Activated naive CD8-positive, alpha-beta T cell treated with anti-CD3 and anti-CD28 coated beads for 36 hours (primary cell): ENCODE data around the gene ATG13. TPM values are rescaled to one million over a fixed set of nuclear protein-coding genes. Genes with fewer than 3 reads are reported as not detected.
A peak's percentile ranks its signal among the peaks of the same experiment; 100 is the strongest.
"Not testable (repeated sequence)": the region's sequence is repeated elsewhere in the genome, so short reads cannot be mapped to it uniquely, and the experiment has no call there.

Experiments
- DNase-seq: peaks from one replicate; pipeline ENCODE4 v3.0.0; 2021
- H3K27ac Mint-ChIP-seq: one replicate; pipeline ENCODE4 v1.8.0; 2022; ENCODE audit warnings: mild to moderate bottlenecking, moderate library complexity, mixed read lengths
- H3K27me3 Mint-ChIP-seq: one replicate; pipeline ENCODE4 v1.8.0; 2022; ENCODE audit warnings: mild to moderate bottlenecking, mixed read lengths
- H3K36me3 Mint-ChIP-seq: one replicate; pipeline ENCODE4 v1.8.0; 2021; ENCODE audit warnings: mild to moderate bottlenecking, mixed read lengths
- H3K4me1 Mint-ChIP-seq: one replicate; pipeline ENCODE4 v1.8.0; 2021; ENCODE audit warnings: mixed read lengths
- H3K4me3 Mint-ChIP-seq: one replicate; pipeline ENCODE4 v1.8.0; 2022; ENCODE audit warnings: mild to moderate bottlenecking, moderate library complexity, mixed read lengths
- H3K9me3 Mint-ChIP-seq: one replicate; pipeline ENCODE4 v1.8.0; 2022; ENCODE audit warnings: mixed read lengths
- total RNA-seq, 2 experiments: library from RNA; stranded (reverse); gene quantifications; one replicate each; pipeline ENCODE4 v1.2.3, GENCODE V29; 2021

Gene ATG13
- total RNA-seq, 2 experiments from 2014 or later: 49.2 to 51.4 TPM

GRCh38 chr11:46701078-46701654 is 83.8 kb downstream of the ATG13 start:
- peaks cover 33% of the 10 kb centered on the region for H3K4me1 Mint-ChIP-seq
- peak overlapping the region; percentile 99 for H3K27ac Mint-ChIP-seq
- peak overlapping the region; percentile 99 for H3K4me3 Mint-ChIP-seq
- H3K36me3 Mint-ChIP-seq: peaks cover 11% of the 10 kb centered on the region
- no peaks in the 10 kb centered on the region for H3K27me3 Mint-ChIP-seq
- no peak for DNase-seq
- no peaks in the 10 kb centered on the region for H3K9me3 Mint-ChIP-seq

DNA sequence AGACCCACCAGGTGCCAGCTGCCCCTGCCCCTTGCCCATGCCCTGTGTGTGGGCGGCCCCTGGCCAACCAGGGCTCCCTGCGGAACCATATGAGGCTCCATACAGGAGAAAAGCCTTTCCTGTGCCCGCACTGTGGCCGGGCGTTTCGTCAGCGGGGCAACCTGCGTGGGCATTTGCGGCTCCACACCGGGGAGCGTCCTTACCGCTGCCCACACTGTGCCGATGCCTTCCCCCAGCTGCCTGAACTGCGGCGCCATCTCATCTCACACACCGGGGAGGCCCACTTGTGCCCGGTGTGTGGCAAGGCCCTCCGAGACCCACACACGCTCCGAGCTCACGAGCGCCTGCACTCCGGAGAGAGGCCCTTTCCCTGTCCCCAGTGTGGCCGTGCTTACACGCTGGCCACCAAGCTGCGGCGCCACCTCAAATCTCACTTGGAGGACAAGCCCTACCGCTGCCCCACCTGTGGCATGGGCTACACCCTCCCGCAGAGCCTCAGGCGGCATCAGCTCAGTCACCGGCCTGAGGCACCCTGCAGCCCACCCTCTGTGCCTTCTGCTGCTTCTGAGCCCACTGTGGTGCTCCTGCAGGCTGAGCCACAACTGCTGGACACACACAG is 87.8 kb downstream of the ATG13 start:
- Mint-ChIP-seq H3K4me3 (no peak overlapping the region), H3K27me3 (no peaks in the 10 kb centered on the region), H3K36me3 (peaks cover 16% of the 10 kb centered on the region), H3K4me1 (peaks cover 20% of the 10 kb centered on the region), H3K9me3 (no peaks in the 10 kb centered on the region), H3K27ac (no peak overlapping the region)
- DNase-seq: no peak

- Mint-ChIP-seq H3K4me1 (peaks cover 16% of the 10 kb centered on the region), H3K9me3 (no peaks in the 10 kb centered on the region), H3K36me3 (peaks cover 10% of the 10 kb centered on the region), H3K4me3 (no peak overlapping the region), H3K27ac (no peak overlapping the region), H3K27me3 (no peaks in the 10 kb centered on the region)
- DNase-seq: no peak
These were observed 89.5 kb downstream of the ATG13 start for GRCh38 chr11:46706886-46707285.

GRCh38 chr11:46709351-46709750 is 92.0 kb downstream of the ATG13 start:
- not testable (repeated sequence) for H3K36me3 Mint-ChIP-seq, DNase-seq, H3K27me3 Mint-ChIP-seq, H3K27ac Mint-ChIP-seq, H3K4me1 Mint-ChIP-seq, H3K4me3 Mint-ChIP-seq, H3K9me3 Mint-ChIP-seq

DNA sequence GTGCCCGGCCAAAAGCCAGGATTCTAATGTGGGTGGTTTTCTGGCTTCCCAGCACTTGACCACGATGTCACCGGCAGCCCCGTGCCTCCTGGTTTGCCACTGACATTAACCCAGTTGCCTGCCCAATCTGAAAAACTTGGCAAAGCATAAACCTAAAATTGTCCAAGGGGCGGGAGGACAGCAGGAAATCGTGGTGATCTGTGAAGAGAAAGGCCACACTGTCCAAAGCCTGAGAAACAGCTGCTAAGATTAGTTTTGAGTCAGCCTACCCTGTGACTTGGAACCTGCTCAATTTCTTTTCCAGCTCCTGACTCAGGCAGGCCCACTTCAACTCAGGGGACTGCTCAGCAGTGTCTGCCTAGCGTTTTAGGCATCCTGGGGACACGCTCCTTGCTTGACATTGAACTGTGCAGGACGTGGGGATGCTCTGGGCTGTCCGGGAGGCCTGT is 93.5 kb downstream of the ATG13 start:
- no peaks in the 10 kb centered on the region for H3K9me3 Mint-ChIP-seq
- no peak overlapping the region for H3K4me3 Mint-ChIP-seq
- DNase-seq: no peak
- peaks cover 3% of the 10 kb centered on the region for H3K4me1 Mint-ChIP-seq
- H3K27me3 Mint-ChIP-seq: no peaks in the 10 kb centered on the region
- H3K36me3 Mint-ChIP-seq: peaks cover 9% of the 10 kb centered on the region
- no peak overlapping the region for H3K27ac Mint-ChIP-seq

DNA sequence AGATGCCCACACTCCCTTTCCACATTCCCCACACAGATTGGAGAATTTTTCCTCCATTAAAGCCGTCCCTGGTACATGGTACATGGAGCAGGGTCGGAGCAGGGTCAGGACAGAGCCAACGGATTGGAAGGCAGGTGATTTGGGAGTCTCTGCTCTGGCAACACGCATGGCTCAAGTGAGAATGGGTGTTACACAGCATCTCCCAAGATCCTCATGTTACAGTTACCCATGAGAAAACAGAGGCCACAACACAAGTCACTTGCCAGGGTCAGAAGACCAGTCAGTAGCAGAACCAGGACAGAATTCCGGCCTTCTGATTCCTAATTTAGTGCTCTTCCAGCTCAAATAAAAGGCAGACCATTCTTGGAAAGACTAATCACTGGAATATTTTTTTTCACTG is 94.0 kb downstream of the ATG13 start:
- Mint-ChIP-seq H3K27ac (no peak overlapping the region), H3K9me3 (no peaks in the 10 kb centered on the region)

DNA sequence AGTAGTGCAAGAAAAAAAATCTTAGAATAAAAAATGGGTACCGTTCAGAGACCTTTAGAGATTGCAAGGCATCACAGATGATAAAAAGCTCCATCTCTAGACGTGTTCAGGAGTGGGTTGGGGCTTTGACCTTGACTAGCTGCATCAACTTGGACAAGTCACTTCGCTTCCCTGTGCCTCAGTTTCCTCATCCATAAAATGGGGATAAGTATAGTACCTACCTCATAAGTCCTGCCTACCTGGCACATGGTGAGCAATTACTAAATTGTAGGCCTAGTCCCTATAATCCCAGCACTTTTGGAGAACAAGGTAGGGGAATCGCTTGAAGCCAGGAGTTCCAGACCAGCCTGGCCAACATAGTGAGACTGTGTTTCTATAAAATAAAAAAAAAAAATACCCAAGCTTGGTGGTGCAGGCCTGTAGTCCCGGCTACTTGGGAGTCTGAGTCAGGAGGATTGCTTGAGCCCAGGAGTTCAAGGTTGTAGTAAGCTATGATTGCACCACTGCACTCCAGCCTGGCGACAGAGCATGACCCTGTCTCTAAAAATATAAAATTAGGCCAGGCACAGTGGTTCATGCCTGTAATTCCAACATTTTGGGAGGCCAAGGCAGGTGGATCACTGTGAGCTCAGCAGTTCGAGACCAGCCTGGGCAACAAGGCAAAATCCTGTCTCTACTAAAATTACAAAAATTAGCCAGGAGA is 95.7 kb downstream of the ATG13 start:
- Mint-ChIP-seq H3K4me3 (no peak overlapping the region), H3K4me1 (no peaks in the 10 kb centered on the region), H3K27me3 (no peaks in the 10 kb centered on the region), H3K27ac (no peak overlapping the region), H3K36me3 (peaks cover 3% of the 10 kb centered on the region), H3K9me3 (no peaks in the 10 kb centered on the region)
- no peak for DNase-seq

More for the DNA sequence above, 94.0 kb downstream of the ATG13 start:
- Mint-ChIP-seq H3K4me1 (peaks cover 3% of the 10 kb centered on the region), H3K27me3 (no peaks in the 10 kb centered on the region), H3K4me3 (no peak overlapping the region), H3K36me3 (peaks cover 9% of the 10 kb centered on the region)
- no peak for DNase-seq

GRCh38 chr11:46717825-46718154 is 100.4 kb downstream of the ATG13 start:
- H3K4me3 Mint-ChIP-seq, DNase-seq, H3K9me3 Mint-ChIP-seq, H3K27me3 Mint-ChIP-seq, H3K36me3 Mint-ChIP-seq, H3K27ac Mint-ChIP-seq, H3K4me1 Mint-ChIP-seq: not testable (repeated sequence)

GRCh38 chr11:46718155-46719019 is 101.0 kb downstream of the ATG13 start:
- H3K27me3 Mint-ChIP-seq: no peaks in the 10 kb centered on the region
- DNase-seq: no peak
- peaks cover 2% of the 10 kb centered on the region for H3K4me1 Mint-ChIP-seq
- H3K4me3 Mint-ChIP-seq: no peak overlapping the region
- H3K9me3 Mint-ChIP-seq: no peaks in the 10 kb centered on the region
- no peak overlapping the region for H3K27ac Mint-ChIP-seq
- no peaks in the 10 kb centered on the region for H3K36me3 Mint-ChIP-seq

DNA sequence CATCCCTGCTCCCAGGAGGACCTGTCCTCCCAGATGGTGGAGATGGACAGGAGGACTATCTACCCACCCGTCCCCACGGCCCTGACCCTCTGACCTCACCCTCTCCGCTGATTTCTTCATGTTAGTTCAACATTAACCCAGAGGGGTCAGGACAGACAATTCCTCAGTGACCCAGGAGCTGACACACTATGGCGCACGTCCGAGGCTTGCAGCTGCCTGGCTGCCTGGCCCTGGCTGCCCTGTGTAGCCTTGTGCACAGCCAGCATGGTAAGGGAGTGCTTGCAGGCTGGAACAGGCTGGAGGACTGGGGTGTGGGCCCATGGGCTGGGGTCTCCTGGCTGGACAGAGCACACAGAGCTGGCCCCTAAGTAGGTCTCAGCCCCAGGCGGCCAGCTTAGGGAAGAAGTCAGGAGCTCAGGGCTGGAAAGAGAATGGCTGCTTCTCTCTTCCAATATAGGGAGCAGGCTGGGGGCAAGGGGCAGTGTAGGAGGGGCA is 101.7 kb downstream of the ATG13 start, which contains the start of gene F2:
Gene F2 (plus strand): TSS at position 166 of the 495 bp plus-strand sequence. CDS start 23 bp downstream, at position 189.
- H3K4me3 Mint-ChIP-seq: no peak within 1 kb of the TSS

DNA sequence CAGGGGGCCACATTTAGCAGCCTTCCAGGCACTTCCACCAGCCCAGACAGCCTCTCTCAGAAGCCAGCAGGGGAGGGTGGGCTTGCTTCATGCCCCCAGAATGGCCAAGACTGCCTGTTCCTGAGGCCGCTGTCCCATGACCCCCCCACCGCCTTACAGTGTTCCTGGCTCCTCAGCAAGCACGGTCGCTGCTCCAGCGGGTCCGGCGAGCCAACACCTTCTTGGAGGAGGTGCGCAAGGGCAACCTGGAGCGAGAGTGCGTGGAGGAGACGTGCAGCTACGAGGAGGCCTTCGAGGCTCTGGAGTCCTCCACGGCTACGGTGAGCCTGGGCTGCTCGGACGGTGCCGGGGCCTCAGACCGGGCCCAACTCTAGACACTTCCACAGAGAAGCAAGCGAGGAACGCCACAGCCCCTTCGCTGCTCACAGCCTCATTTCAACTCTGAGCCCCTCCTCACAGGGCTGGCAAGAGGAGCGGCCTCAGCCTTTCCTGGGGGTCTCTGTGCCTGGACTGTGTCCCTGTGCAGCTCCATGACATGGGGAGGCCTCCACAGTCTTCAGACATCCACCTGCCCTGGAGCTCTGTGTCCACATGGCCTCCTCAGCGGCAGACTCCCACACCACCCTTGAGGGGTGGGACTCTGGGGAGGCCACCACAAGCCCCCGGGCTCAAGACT is 102.3 kb downstream of the ATG13 start:
- no peak for DNase-seq
- no peaks in the 10 kb centered on the region for H3K36me3 Mint-ChIP-seq
- H3K27me3 Mint-ChIP-seq: no peaks in the 10 kb centered on the region
- no peak overlapping the region for H3K4me3 Mint-ChIP-seq
- H3K9me3 Mint-ChIP-seq: no peaks in the 10 kb centered on the region
- H3K27ac Mint-ChIP-seq: no peak overlapping the region
- H3K4me1 Mint-ChIP-seq: peaks cover 2% of the 10 kb centered on the region

More for the DNA sequence above, 101.7 kb downstream of the ATG13 start, which contains the start of gene F2:
- Mint-ChIP-seq H3K27ac (no peak within 1 kb of the TSS), H3K36me3 (no peaks in the 10 kb centered on the region), H3K27me3 (no peaks in the 10 kb centered on the region), H3K9me3 (no peaks in the 10 kb centered on the region), H3K4me1 (peaks cover 2% of the 10 kb centered on the region)
- no peak for DNase-seq

DNA sequence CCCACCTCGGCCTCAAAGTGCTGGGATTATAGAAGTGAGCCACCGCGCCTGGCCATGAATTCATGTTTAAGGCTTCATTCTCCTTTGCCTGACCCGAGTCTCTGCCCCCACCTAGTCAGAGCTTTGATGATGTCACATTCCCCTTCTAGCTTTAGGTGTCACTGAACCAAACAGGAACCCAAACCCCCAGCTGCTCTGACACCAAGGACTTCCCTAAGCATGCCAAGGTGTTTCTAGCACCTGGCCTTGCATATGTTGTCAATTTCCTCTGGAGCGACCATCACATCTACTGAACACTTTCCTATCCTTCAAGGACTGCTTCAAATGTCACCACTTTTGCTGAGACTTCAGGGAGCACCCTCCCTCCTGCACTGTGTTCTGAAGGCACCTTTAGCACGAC is 103.9 kb downstream of the ATG13 start:
- no peak overlapping the region for H3K27ac Mint-ChIP-seq
- H3K36me3 Mint-ChIP-seq: no peaks in the 10 kb centered on the region
- no peaks in the 10 kb centered on the region for H3K9me3 Mint-ChIP-seq

DNA sequence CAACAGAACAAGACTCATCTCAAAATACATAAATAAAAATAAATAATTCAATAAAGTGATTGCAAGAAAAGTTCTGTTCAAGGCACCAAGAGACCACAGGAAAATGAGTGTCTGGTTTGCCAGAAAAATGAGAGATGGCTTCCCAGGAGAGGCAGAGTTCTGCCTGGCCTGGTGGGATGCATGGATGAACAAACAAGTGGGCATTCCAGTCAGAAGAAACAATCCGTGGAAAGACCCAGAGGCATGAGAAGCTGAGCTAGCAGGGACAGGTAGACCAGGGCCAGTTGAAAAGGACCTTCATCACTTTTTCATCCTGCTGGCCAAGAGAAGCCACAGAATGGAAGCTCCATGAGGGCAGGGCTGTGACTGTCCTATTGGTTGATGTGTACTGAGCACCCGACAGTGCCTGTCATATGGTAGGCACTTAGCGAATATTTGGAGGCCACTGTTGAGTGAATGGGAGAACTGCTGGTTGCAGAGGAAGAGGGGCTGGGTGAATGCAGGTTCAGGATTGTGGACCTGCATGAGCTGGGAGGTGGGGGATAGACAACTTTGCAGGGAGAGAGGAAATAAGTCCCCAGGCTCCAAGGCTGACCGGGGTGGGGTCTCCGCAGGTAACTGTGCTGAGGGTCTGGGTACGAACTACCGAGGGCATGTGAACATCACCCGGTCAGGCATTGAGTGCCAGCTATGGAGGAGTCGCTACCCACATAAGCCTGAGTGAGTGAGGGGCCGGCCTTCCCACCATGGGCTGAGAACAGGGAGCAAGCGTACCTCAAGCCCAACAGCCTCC is 105.4 kb downstream of the ATG13 start:
- Mint-ChIP-seq H3K36me3 (no peaks in the 10 kb centered on the region), H3K27me3 (no peaks in the 10 kb centered on the region), H3K4me1 (peaks cover 2% of the 10 kb centered on the region), H3K27ac (no peak overlapping the region), H3K9me3 (no peaks in the 10 kb centered on the region), H3K4me3 (no peak overlapping the region)
- no peak for DNase-seq

More for the DNA sequence above, 103.9 kb downstream of the ATG13 start:
- H3K4me1 Mint-ChIP-seq: peaks cover 2% of the 10 kb centered on the region
- H3K27me3 Mint-ChIP-seq: no peaks in the 10 kb centered on the region
- H3K4me3 Mint-ChIP-seq: no peak overlapping the region
- no peak for DNase-seq

DNA sequence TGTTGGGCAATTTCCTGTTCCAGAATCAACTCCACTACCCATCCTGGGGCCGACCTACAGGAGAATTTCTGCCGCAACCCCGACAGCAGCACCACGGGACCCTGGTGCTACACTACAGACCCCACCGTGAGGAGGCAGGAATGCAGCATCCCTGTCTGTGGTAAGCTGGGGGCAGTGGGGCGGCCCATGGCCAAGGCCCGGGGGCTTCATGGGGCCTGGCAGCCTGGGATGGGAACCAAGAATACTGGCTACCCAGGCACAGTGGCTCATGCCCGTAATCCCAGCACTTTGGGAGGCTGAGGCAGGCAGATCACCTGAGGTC is 106.0 kb downstream of the ATG13 start:
- Mint-ChIP-seq H3K4me3 (no peak overlapping the region), H3K36me3 (no peaks in the 10 kb centered on the region), H3K27ac (no peak overlapping the region), H3K4me1 (peaks cover 2% of the 10 kb centered on the region), H3K9me3 (no peaks in the 10 kb centered on the region), H3K27me3 (no peaks in the 10 kb centered on the region)
- no peak for DNase-seq
